Hematopoietic multipotent progenitor cell treated with erythropoietin and hydrocortisone succinate and interleukin-3 and kit ligand, for 17 days (in vitro differentiated cells): ENCODE measurements around the gene TIMM44.
"Not testable (repeated sequence)": the region's sequence is repeated elsewhere in the genome, so short reads cannot be mapped to it uniquely, and the experiment has no call there.

ENCODE experiments used
- DNase-seq: peaks from one replicate; pipeline ENCODE4 v3.0.0-alpha.2; 2015; ENCODE audit warnings: low spot score

Gene TIMM44

DNA sequence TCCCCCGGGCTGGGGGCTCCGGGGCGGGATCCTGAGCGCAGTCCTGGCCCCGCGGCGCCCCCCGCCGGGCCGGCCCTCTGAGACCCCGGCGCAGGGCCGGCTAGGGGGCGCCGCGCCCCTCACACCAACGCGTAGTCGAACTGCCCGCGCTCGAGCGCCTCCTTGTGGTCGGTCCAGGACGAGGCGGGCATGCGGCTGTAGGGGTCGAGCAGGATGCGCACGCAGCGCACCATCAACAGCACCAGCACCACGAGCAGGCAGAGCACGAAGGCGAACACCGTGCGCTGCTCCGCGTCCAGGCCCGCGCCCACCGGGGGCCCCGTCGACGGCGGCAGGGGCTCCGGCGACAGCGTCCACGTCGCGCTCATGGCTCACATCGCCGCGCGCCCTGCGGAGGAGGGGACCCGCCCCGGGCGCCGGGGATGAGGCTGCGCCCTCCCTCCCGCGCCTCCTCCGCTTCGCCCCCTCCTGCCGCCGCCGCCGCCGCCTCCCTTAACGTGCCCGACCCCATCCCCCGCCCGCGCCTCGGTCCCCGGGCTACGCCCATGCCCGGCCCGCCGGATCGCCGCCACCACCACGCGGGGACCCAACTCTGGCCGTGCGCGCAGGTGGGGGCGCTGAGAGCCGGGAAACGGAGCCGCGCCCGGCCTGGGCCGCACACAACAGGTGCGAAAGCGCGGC, 18.2 kb downstream of the TIMM44 start:
- DNase-seq: peak; percentile 84

DNA sequence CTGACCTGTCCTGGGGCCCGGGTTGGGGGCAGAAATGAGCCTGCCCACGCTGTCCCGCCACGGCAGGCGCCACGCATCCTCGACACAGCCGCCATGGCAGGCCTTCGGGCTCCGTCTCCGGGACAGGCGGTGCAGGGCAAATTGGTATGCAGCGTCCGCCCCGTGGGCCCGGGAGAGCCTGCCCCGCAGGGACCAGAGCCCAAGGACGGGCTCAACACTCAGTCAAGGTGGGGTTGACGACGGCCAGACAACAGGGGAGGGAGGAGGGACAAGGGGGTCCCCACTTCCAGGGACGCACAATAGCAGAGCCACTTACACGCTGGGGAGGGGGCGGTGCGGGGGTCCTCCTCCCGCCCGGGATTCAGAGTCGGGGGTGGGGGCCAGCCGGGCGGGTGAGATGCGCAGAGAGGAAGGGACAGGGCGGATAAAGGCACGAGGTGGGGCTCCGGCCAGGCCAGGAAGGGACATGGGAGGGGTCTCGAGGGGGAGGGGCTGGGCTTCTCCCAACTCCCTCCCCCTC, 18.8 kb downstream of the TIMM44 start:
- no peak for DNase-seq

DNA sequence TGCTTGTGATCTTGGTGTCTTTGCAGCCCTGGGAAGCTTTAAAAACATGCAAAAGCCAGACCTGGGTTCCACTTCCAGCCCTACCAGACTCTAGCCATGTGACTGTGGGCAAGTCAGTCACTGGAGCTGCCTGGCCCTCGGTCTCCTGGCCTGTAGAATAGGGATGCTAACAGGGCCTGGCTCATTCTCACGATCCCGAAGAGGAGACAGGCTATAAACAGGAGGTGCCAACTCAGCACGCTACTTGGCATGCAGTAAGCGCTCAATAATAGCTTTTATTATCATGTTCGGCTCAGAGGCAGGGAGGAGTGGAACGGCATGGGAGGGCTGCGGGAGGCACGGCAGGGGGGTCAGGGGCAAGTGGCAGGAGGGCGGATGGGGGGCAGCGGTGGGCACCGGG, 19.2 kb downstream of the TIMM44 start:
- no peak for DNase-seq

DNA sequence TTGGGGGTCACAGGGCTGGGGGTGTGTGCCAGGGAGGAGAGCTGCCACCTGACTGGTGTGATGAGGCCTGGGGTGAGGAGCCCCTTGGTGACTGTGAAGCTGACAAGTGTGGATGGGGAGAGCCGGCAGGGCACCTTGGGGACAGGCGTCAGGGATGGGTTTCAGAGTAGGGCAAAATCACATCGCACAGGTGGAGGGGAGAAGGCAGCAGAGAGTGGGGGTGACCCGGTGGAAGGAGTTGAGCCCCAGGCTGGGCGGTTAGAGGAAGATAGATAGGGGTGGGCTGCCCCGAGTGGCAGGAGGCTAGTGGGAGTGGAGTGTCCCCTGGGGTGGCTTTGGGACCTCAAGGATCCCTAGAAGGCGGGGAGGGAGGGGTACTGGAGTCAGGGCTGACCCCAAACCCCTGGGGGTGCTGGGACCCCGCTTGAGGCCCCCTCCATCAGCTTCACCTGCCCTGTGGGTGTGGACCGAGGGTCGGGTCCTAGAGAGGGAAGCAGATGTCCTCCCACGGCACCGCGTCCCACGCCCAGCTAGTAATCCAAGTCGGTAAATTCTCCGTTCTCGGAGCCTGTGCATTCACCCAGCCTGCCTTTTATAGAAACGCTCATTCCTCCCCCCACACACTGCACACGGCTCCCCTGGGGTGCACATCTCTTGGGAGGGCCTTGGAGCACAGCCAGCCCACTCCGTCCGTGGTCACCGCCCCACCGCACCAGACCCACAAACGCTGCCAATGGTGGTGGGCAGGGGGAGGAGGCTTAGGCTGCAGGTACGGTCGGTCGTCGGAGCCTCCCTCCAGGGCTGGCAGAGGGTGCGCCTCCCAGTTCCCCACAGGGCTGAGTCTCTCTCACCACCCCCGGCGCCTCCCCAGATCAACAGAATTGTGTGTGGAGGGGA, 19.9 kb downstream of the TIMM44 start:
- DNase-seq: no peak

GRCh38 chr19:7922836-7923195, 20.6 kb downstream of the TIMM44 start:
- no peak for DNase-seq

- DNase-seq: no peak
These were observed 21.3 kb downstream of the TIMM44 start for GRCh38 chr19:7921967-7922835.

GRCh38 chr19:7921302-7921966, 22.0 kb downstream of the TIMM44 start:
- DNase-seq: no peak

DNA sequence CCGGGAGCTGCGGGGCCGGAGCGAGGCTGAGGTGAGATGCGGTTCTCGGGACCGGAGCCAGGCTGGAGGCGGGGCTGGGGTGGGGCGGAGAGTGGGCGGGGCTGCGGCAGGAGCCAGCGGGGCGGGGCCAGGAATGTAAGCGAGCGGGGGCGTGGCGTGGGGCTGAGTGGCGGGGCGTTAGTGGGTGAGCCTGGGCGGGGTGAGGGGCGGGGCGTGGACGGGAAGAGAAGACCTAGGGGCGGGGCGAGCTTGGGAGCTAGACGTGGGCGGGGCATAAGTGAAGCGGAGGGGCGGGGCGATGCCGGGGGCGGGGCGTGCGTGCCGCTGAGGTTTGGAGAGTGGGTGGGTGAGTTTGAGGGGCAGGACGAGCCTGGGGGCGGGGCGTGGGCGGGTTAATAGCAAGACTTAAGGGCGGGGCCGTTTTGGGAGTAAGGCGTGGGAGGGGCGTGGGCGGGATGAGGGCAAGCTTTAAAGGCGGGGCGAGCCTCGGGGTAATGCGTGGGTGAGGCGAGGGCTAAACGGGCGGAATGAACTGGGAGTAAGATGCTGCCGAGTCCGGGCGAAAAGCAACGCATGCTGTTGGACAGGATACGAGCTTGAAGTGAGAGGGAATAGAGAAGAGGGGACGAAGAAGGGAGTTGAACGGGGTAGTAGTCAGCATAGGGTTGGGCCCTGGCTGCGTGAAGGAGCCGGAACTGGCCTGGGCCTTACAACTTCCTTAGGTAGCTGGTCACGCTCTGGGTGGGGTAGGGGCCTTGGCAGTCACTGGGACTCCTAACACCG, 22.8 kb downstream of the TIMM44 start:
- DNase-seq: peak; percentile 98

- DNase-seq: peak; percentile 97
These were observed 23.6 kb downstream of the TIMM44 start, which contains the start of gene SNAPC2 for GRCh38 chr19:7919610-7920518. Gene SNAPC2, plus strand, starts transcription at chr19:7920338. Its CDS starts 29 bp downstream, at chr19:7920367.

DNA sequence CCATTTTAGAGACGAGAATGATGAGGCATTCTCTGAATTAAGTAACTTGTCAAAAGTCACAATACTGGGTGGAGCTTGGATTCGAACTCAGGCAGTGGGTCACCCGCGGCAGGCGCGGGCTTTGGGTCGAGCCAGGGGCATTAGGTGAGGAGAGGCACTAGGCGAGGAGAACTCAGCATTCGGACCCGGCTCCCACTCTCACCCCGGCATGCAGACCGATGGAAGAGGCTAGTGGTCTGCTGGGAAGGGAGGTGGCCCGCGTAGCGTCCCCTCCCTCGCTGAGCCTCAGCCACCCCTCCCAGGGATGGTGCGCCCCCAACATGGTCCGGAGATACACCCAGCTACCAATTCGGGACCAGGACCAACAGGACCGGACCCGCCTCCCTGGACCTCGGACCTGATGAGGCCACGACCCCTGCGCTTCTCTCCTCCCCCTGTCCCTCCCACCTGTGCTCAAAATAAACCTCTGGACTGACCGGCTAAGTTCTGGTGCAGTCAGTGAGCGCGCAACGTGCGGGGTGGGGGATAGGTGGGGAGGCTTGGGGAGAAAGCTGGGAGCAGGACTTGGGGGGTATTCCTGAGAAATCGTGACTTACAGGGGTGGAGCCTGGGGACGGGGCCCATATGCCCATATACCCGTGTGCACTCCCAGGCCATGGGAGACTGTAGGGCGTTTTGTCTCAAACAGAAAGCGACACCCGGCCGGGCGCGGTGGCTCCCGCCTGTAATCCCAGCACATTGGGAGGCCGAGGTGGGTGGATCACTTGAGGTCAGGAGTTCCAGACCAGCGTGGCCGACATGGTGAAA, 24.6 kb downstream of the TIMM44 start:
- DNase-seq: no peak

- not testable (repeated sequence) for DNase-seq
These were observed 25.3 kb downstream of the TIMM44 start for GRCh38 chr19:7918062-7918614.

GRCh38 chr19:7917267-7918061, 26.0 kb downstream of the TIMM44 start:
- peak; percentile 57 for DNase-seq

GRCh38 chr19:7916955-7917266, 26.6 kb downstream of the TIMM44 start:
- DNase-seq: no peak

GRCh38 chr19:7916103-7916954, 27.1 kb downstream of the TIMM44 start:
- peak; percentile 21 for DNase-seq

DNA sequence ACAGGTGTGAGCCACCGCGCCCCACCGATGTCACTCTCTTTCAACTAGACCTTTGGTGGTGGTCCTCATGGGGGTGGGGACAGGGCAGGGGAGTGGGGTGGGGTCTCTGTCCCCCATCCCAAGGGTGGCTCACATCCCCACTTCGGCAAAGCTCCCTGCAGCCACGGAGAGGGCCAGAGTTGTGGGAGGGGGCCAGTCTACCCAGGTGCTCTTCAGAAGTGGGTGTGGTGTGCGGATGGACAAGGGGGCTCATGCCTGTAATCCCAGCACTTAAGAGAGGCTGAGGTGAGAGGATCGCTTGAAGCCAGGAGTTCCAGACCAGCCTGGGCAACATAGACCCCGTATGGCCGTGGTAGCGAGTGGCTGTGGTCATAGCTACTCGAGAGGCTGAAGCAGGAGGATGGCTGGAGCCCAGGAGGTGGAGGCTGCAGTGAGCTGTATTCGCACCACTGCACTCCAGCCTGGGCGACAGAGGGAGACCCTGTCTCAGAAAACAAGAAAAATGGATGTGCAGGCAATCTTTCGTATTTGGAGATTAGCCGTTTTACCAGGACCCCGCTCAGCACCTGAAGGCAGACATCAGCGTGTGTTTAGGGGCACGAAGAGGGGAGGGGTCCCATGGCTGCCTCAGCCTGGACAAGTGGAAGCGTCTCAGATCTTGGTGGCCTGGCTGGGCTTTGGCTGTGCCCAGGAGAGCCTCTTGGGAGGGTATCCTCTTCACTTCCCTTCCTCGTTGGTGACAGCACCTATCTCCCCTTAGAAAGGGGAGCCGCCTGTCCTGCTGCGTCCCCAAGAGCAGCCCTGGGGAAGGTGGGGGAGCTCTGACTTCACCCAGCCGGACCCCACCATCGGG, 28.0 kb downstream of the TIMM44 start:
- no peak for DNase-seq

- no peak for DNase-seq
These were observed 28.8 kb downstream of the TIMM44 start, which contains the start of gene TGFBR3L for GRCh38 chr19:7914598-7915045. Gene TGFBR3L, plus strand, starts transcription at chr19:7914830.
